ENCODE measurements around the gene CFHR2.
"Not testable (repeated sequence)": the region's sequence is repeated elsewhere in the genome, so short reads cannot be mapped to it uniquely, and the experiment has no call there.

CFHR2 gene

GRCh38 chr1:196970182-196970581, 26.6 kb downstream of the CFHR2 start:
- Histone ChIP-seq H3K4me3 (replicated peaks; ENCODE audit: low read depth, low read length) (no peak overlapping the region), H3K27me3 (replicated peaks; ENCODE audit: control insufficient read depth, insufficient read depth, low read length) (no peaks in the 10 kb centered on the region), H3K36me3 (ENCODE audit: control insufficient read depth, insufficient read depth, low read length) (no peaks in the 10 kb centered on the region)
- TF ChIP-seq CTCF (IDR thresholded peaks at IDR 0.05; ENCODE audit: insufficient read depth, low read length, poor library complexity, severe bottlenecking), result no peak
- no peak for DNase-seq (ENCODE audit: extremely low read depth, insufficient read length)

GRCh38 chr1:196976278-196976677, 32.7 kb downstream of the CFHR2 start:
- Histone ChIP-seq H3K27me3 (replicated peaks; ENCODE audit: control insufficient read depth, insufficient read depth, low read length) (no peaks in the 10 kb centered on the region), H3K4me3 (replicated peaks; ENCODE audit: low read depth, low read length) (no peak overlapping the region), H3K36me3 (ENCODE audit: control insufficient read depth, insufficient read depth, low read length) (no peaks in the 10 kb centered on the region)
- no peak for DNase-seq (ENCODE audit: extremely low read depth, insufficient read length)
- no peak for TF ChIP-seq CTCF (IDR thresholded peaks at IDR 0.05; ENCODE audit: insufficient read depth, low read length, poor library complexity, severe bottlenecking)

GRCh38 chr1:196977278-196977677, 33.7 kb downstream of the CFHR2 start, which contains the start of gene CFHR5:
Gene CFHR5, plus strand, starts transcription at chr1:196977556. Its CDS starts 109 bp downstream, at chr1:196977665.
- TF ChIP-seq CTCF (IDR thresholded peaks at IDR 0.05; ENCODE audit: insufficient read depth, low read length, poor library complexity, severe bottlenecking), result no peak
- no peaks in the 10 kb centered on the region for H3K36me3 ChIP-seq (ENCODE audit: control insufficient read depth, insufficient read depth, low read length)
- no peaks in the 10 kb centered on the region for H3K27me3 ChIP-seq (replicated peaks; ENCODE audit: control insufficient read depth, insufficient read depth, low read length)
- DNase-seq (ENCODE audit: extremely low read depth, insufficient read length), result no peak
- H3K4me3 ChIP-seq (replicated peaks; ENCODE audit: low read depth, low read length), result no peak within 1 kb of the TSS

- DNase-seq (ENCODE audit: extremely low read depth, insufficient read length), result no peak
- TF ChIP-seq CTCF (IDR thresholded peaks at IDR 0.05; ENCODE audit: insufficient read depth, low read length, poor library complexity, severe bottlenecking), result no peak
- no peak overlapping the region for H3K4me3 ChIP-seq (replicated peaks; ENCODE audit: low read depth, low read length)
- no peaks in the 10 kb centered on the region for H3K27me3 ChIP-seq (replicated peaks; ENCODE audit: control insufficient read depth, insufficient read depth, low read length)
- H3K36me3 ChIP-seq (ENCODE audit: control insufficient read depth, insufficient read depth, low read length), result no peaks in the 10 kb centered on the region
These were observed 37.3 kb downstream of the CFHR2 start for GRCh38 chr1:196980859-196981258.

GRCh38 chr1:196982247-196982646, 38.7 kb downstream of the CFHR2 start:
- H3K36me3 ChIP-seq (ENCODE audit: control insufficient read depth, insufficient read depth, low read length); DNase-seq (ENCODE audit: extremely low read depth, insufficient read length); H3K27me3 ChIP-seq (replicated peaks; ENCODE audit: control insufficient read depth, insufficient read depth, low read length); H3K4me3 ChIP-seq (replicated peaks; ENCODE audit: low read depth, low read length): not testable (repeated sequence)

GRCh38 chr1:196991919-196992651, 48.5 kb downstream of the CFHR2 start:
- not testable (repeated sequence) for H3K4me3 ChIP-seq (replicated peaks; ENCODE audit: low read depth, low read length); H3K27me3 ChIP-seq (replicated peaks; ENCODE audit: control insufficient read depth, insufficient read depth, low read length); DNase-seq (ENCODE audit: extremely low read depth, insufficient read length); H3K36me3 ChIP-seq (ENCODE audit: control insufficient read depth, insufficient read depth, low read length)

- Histone ChIP-seq H3K4me3 (replicated peaks; ENCODE audit: low read depth, low read length) (no peak overlapping the region), H3K27me3 (replicated peaks; ENCODE audit: control insufficient read depth, insufficient read depth, low read length) (no peaks in the 10 kb centered on the region), H3K36me3 (ENCODE audit: control insufficient read depth, insufficient read depth, low read length) (no peaks in the 10 kb centered on the region)
- DNase-seq (ENCODE audit: extremely low read depth, insufficient read length), result no peak
- no peak for TF ChIP-seq CTCF (IDR thresholded peaks at IDR 0.05; ENCODE audit: insufficient read depth, low read length, poor library complexity, severe bottlenecking)
These were observed 50.4 kb downstream of the CFHR2 start for GRCh38 chr1:196993916-196994315.
